Measurements from ENCODE around the gene HOXD3.

GRCh38 chr2:176117823-176118371 is 39.2 kb upstream of the HOXD3 start:
- TF ChIP-seq POLR2A (IDR thresholded peaks at IDR 0.05), result no peak
- TF ChIP-seq CTCF (IDR thresholded peaks at IDR 0.05), result no peak

Measured in esophagus squamous epithelium (tissue), 4 donors.